H54 (cell line): Measurements from ENCODE around the gene SH3RF3.

ENCODE experiments used
- DNase-seq: peaks from one replicate; pipeline ENCODE4 v3.0.0; 2011; ENCODE audit warnings: low spot score, mixed read lengths; ENCODE audit not compliant: insufficient read length
- FAIRE-seq: peaks from 3 replicates; lab custom pipeline; 2011; peaks lifted over from hg19 to GRCh38; lab: Jason Lieb, UNC
- POLR2A ChIP-seq: IDR thresholded peaks from 2 replicates; pipeline ENCODE4 v1.6.1; 2011; ENCODE audit warnings: low read depth, mild to moderate bottlenecking, low read length

Gene SH3RF3

DNA sequence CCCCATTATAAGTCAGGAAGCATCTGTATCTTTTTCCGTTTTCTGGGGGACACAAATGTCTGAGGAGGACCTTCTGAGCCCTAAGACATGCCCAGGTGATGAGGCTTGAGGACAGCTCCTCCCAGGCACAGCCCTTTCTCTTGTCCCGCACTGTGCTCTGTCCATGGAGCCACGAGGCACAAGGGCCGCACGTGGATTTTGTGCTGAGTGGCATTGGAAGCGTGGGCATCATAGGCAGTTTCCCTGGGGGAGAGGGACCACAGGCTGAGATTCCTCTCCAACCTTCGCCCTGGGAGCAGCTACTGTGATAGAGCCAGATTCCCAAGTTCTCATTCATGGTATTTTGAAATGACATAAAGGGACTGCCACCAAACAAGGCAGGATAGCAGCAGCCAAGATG, 139.9 kb downstream of the SH3RF3 start:
- no peak for FAIRE-seq
- TF ChIP-seq POLR2A: no peak
- DNase-seq: no peak

DNA sequence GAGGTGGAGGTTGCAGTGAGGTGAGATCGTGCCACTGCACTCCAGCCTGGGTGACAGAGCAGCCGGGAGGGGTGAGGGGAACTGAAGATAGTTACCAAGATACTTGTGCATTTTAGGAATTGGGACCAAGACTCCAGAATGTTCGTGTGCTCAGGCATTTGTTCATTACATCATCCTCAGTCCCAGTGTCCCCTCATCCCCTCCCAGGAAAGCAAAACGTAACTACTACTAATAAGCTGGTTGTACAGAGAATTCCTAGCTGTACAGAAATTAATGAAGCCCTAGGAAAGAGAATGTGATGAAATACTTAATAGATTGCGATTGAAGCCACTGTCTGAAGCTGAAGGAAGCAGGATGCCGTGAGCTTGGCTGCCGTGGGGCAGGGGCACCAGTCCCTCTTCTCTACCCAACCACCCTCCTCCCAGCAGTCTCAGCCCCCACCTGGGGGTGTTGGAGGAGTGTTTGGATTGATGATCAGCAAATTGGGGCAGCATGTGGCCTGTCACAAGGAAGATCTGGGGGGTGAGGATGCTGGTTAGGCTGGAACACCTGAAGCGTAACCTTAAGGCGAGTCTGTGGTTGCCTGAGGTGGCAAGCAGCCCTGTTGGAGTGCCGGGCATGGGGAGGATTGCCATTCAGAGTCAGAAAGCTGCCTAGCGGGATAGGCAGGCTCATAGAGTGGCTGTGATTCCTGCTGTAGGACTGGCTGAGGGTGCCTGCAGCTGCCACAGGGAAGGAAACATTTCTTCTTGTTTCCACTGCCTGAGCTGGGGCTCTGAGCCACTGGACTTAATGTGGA, 140.9 kb downstream of the SH3RF3 start:
- no peak for FAIRE-seq

GRCh38 chr2:109270505-109271312, 141.7 kb downstream of the SH3RF3 start:
- DNase-seq (no peak), FAIRE-seq (no peak)
- no peak for TF ChIP-seq POLR2A

More for the DNA sequence above, 140.9 kb downstream of the SH3RF3 start:
- no peak for TF ChIP-seq POLR2A
- DNase-seq: no peak

DNA sequence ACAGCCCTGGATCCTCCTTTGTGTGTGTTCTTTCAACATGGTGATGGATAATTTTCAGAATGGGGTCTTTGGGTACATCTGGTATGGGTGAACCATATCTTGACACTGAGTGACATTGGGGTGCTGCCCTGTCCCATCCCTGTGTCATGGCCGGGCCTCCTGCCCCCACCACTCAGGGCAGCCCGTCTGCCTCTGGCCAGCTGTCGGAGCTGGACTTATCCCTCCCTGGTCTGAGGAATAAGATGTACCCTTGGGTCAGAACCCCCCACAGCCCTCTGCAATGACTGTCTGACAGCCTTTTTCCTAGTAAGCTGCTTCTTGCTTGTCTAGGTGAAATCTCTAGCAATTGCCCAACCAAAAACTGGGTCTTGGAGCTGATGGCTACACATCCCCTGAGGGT, 142.9 kb downstream of the SH3RF3 start:
- TF ChIP-seq POLR2A: no peak
- FAIRE-seq (no peak), DNase-seq (no peak)

DNA sequence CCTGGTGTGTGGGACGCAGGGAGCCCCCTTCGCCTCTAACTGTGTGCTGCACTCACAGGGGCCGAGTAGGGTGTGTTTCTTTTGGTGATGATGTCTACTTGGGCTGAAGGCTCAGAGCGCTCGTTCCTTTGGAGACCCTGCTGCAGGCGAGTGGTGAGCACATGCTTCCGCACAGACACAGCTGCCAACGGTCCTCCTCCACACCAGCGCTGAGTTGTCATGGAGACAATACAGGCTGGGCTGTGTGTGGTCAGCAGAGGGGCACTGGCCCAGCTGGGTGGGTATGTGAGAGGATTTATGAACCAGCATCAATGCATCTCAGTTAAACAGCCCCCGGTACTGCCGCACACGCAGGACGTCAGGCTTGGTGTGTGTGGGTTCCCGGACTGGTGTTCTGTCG, 143.5 kb downstream of the SH3RF3 start:
- no peak for FAIRE-seq
- DNase-seq: no peak
- TF ChIP-seq POLR2A: no peak

GRCh38 chr2:109275120-109276012, 146.4 kb downstream of the SH3RF3 start:
- DNase-seq: no peak
- no peak for FAIRE-seq
- TF ChIP-seq POLR2A: no peak

DNA sequence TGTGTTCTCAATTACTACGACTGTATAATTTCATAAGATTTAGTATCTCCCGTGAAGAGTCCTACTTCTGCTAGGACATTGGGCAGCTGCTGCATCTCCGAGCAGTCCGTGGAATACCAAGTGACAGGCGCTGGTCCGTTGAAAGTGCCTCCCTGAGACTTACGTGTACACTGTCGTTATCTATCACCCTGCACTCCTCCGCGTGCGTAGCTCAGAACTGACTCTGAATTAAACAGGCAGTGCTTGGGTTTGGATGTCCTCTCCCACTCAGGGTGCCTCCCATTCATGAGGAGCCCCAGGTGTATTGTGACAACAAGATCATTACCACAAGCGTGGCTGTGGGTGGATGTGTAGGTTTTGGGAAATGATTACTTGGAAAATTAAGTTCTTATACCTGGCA, 148.4 kb downstream of the SH3RF3 start:
- TF ChIP-seq POLR2A: no peak
- DNase-seq (no peak), FAIRE-seq (no peak)

DNA sequence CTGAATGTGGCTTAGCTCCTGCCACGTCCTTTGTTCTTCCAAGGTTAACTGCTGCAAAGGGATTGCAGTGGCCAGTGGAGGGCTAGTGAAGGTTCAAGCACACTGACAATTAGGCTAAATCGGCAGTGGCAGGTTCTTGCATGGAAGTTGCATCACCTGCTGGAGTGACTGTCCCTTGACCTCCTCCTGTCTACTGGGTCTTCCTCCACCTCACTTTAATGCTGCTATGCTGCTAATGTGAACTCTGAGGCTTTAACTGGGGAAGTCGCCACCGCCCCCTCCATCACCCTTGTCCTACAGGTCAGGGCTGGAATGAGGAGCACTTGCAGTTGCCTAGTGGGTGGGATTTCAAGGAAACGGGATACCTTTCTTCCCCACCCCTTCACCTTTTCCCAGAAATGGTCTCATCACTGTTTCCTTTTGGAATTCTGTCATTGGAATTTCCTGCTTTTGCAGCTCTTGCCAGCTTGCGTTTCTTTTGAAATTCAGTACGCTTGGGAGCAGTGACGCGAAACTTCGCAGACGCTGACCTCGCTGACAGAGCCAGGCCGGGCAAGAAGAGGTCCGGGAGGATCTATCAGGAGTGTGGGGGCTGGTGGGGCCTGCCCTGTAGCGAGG, 150.3 kb downstream of the SH3RF3 start:
- TF ChIP-seq POLR2A: no peak
- DNase-seq: no peak
- FAIRE-seq: no peak

DNA sequence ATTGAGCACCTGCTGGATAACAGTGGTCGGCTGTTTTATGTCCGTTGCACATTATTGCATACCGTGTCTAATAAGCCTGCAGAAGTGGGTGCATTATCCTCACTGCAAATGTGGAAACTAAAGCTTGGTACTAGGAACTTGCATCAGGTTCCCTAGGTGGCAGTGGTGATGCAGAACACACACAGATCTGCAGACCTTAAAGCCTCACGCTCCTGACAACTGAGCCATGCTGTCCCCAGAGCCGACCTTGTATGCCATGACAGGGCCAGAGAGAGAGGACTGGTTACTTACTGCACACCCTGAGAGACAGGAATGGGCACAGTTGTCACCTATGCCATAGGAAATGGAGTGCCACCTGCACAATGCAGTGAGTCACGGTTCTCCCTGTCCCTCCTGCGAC, 151.8 kb downstream of the SH3RF3 start:
- TF ChIP-seq POLR2A: no peak
- FAIRE-seq: no peak
- no peak for DNase-seq

DNA sequence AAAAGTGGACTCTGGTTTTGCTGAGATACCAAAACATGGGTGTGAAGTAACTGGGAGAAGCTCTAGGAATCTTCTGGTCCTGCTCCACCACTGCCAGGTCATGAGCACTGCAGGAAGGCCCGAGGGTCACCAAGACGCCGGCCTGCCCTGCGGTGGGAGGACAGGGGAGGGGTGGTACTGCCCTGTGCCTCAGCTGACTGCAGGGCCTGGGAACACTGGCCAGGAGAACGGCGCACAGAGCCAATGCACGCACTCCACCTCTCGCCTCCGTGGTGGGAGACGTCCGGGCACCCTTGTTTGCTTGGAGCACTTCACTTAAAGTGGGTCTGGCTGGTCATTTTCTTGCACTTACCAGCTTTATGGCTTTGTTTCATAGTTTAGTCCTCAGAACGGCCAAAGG, 153.4 kb downstream of the SH3RF3 start:
- DNase-seq (no peak), FAIRE-seq (no peak)
- TF ChIP-seq POLR2A: no peak

DNA sequence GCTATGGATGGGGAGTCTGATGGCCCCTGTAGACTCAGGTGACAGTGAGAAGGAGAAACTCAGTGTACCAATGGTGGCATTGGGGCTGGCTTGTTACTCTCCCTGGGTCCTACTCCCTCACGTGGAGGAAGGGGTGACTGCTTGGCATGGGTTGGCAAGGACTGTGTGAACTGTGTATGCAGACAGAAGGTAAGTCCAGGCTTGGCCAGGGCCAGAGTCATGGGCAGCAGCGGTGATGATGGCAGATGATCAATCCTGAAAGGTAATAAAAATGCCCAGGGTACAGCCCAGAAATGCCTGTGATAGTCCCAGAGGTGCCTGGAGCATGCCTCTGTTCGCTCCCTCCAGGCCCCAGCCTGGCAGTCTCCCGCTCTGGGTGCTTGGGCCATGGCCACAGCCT, 153.9 kb downstream of the SH3RF3 start:
- DNase-seq: no peak
- TF ChIP-seq POLR2A: no peak
- FAIRE-seq: no peak

- DNase-seq (no peak), FAIRE-seq (no peak)
- TF ChIP-seq POLR2A: no peak
These were observed 155.8 kb downstream of the SH3RF3 start for GRCh38 chr2:109284826-109285225.

- TF ChIP-seq POLR2A: no peak
- DNase-seq (peak; percentile 46), FAIRE-seq (no peak)
These were observed 156.2 kb downstream of the SH3RF3 start for GRCh38 chr2:109285244-109285651.
